Prostate gland (tissue), 2 donors: ENCODE measurements around the gene MARCHF4.

Source experiments
- POLR2A ChIP-seq: fragments of 450-650 bp; IDR thresholded peaks from one replicate; pipeline ENCODE4 v1.6.1; 2016; ENCODE audit warnings: antibody characterized with exemption, mild to moderate bottlenecking
- POLR2AphosphoS5 ChIP-seq: sonication (generic); formaldehyde crosslinking; IDR thresholded peaks from one replicate; pipeline ENCODE4 v1.6.1; 2017; ENCODE audit warnings: antibody characterized with exemption
- TF ChIP-seq, protein P1 (sequence below), 4 experiments: fragments of 200-600 bp in 2 of 4; fragments of 450-650 bp in 2 of 4; sonication (generic) in 2 of 4; IDR thresholded peaks; 1 replicate in 3 of 4; 2 replicates in 1 of 4; pipeline ENCODE4 v1.5.1; 2016 to 2019; ENCODE audit warnings: antibody characterized with exemption in 4 of 4, mild to moderate bottlenecking in 2 of 4, moderate library complexity in 2 of 4

DNA sequence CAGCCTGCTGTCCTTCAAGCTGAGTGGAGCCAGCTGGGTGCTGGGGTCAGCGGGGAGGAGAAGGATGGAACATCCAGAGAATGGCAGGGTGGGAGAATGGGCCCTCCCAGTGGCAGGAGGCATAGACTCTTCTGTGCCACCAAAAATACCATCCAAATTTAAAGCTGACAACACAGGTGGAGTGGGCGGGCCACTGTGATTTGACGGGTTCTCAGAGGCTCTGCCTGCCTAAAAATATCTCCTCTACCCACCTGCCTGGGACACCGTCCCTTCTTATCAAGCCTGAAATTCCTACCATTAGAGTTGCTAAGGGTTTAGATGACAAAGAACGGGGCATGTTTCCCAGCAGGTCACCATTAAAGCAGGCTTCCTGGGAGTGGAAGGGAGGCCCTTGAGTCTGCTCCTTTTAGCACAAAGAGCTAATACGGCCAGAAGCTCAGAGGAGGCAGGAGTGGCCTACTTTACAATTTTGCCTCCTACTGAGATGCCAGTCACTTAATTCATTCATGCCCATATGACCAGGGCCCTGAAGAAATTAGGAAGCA, 19.8 kb upstream of the MARCHF4 start:
- TF ChIP-seq POLR2A (no peak), POLR2AphosphoS5 (no peak)
- TF ChIP-seq, protein P1, sequence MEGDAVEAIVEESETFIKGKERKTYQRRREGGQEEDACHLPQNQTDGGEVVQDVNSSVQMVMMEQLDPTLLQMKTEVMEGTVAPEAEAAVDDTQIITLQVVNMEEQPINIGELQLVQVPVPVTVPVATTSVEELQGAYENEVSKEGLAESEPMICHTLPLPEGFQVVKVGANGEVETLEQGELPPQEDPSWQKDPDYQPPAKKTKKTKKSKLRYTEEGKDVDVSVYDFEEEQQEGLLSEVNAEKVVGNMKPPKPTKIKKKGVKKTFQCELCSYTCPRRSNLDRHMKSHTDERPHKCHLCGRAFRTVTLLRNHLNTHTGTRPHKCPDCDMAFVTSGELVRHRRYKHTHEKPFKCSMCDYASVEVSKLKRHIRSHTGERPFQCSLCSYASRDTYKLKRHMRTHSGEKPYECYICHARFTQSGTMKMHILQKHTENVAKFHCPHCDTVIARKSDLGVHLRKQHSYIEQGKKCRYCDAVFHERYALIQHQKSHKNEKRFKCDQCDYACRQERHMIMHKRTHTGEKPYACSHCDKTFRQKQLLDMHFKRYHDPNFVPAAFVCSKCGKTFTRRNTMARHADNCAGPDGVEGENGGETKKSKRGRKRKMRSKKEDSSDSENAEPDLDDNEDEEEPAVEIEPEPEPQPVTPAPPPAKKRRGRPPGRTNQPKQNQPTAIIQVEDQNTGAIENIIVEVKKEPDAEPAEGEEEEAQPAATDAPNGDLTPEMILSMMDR (IDR thresholded peaks at IDR 0.05): no peak
